Mesenteric fat pad (tissue), 1 donor: ENCODE measurements around the gene PARP1. TPM values are rescaled to one million over a fixed set of nuclear protein-coding genes. Genes with fewer than 3 reads are reported as not detected.
A peak's percentile ranks its signal among the peaks of the same experiment; 100 is the strongest.

ENCODE experiments used
- DNase-seq: peaks from one replicate; pipeline ENCODE4 v3.0.0-alpha.2; 2020; ENCODE audit warnings: low spot score
- total RNA-seq: library from RNA; stranded (reverse); fragmentation: NEBNext Ultra II Directional; extraction: Animal tissue kit (Norgen Biotek cat#: 25700); gene quantifications from one replicate; pipeline ENCODE4 v1.2.1, GENCODE V29; 2021
- donor health status: DM: yes; HTN: yes; CAD: no.

Gene PARP1
- total RNA-seq, 1 donor from 2014 or later: 52.9 TPM

- peak; percentile 68 for DNase-seq
These were observed 642 bp upstream of the PARP1 start for GRCh38 chr1:226408285-226409184.

GRCh38 chr1:226407199-226407496 is 745 bp downstream of the PARP1 start:
- no peak for DNase-seq

GRCh38 chr1:226406401-226406881 is 1.5 kb downstream of the PARP1 start:
- no peak for DNase-seq

GRCh38 chr1:226405411-226405988 is 2.4 kb downstream of the PARP1 start:
- peak; percentile 55 for DNase-seq

- no peak for DNase-seq
These were observed 3.0 kb downstream of the PARP1 start for GRCh38 chr1:226404904-226405222.

DNA sequence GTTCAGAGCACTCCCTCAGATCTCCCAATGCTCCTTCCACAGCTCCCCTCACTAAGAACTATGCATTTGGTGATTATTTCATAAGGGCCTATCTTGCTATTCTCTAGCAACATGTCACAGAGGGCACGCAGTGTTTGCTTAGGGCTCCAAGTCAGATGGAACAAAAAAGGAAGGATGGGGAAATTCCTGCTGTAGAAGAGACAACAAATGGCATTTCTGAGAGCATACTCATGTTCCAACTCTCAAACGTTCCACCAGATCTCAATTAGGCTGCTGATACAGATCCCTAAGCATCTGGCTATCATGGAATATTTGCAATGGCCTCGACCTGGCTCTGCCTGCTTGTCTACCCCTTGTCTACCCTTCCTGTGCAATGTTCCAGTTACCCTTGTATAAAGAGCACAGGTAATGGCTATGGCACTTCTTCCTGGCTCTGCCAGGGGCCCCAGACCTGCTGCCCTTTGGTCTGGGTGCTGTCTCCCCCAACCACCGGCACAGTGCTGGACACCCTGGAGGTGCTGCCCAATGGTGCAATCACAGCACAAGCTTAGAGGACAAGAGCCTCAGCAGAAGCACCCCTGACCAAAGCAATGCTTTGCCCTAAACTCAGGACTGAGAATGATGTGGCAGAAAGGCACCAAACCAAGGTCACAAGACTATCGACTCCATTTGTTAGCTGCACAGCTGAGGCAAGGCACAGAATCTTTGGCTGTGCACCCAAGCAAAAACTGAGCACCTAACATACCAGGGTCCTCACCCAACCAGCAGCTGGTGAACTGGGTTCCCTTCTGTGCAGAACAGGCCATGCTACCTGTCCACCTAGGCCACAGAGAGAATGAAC is 3.6 kb downstream of the PARP1 start:
- DNase-seq: no peak

GRCh38 chr1:226403201-226404034 is 4.5 kb downstream of the PARP1 start:
- no peak for DNase-seq

DNA sequence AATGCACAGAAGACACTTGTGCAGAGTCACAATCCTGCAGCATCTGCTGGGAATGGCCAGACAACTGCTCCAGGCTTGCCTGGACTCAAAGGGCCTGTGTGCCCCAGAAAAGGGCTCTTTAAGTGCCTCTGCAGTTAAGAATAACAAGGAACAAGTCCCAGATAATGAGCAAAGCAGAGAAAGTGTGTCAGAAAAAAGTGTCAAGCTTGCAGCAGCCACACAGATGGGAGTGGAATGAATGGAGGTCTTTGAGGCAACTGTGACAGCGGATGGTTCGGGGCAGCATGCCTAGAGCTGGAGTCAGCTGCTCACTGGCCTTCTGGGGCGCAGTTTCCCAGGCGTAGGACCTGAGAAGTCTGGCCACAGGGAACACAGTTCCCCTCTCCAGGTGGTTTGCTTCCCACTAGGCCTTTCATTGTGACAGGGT is 5.1 kb downstream of the PARP1 start:
- no peak for DNase-seq

- no peak for DNase-seq
These were observed 6.3 kb downstream of the PARP1 start for GRCh38 chr1:226401355-226402303.

- DNase-seq: no peak
These were observed 7.2 kb downstream of the PARP1 start for GRCh38 chr1:226400519-226401354.

- DNase-seq: no peak
These were observed 9.8 kb downstream of the PARP1 start for GRCh38 chr1:226397955-226398636.

DNA sequence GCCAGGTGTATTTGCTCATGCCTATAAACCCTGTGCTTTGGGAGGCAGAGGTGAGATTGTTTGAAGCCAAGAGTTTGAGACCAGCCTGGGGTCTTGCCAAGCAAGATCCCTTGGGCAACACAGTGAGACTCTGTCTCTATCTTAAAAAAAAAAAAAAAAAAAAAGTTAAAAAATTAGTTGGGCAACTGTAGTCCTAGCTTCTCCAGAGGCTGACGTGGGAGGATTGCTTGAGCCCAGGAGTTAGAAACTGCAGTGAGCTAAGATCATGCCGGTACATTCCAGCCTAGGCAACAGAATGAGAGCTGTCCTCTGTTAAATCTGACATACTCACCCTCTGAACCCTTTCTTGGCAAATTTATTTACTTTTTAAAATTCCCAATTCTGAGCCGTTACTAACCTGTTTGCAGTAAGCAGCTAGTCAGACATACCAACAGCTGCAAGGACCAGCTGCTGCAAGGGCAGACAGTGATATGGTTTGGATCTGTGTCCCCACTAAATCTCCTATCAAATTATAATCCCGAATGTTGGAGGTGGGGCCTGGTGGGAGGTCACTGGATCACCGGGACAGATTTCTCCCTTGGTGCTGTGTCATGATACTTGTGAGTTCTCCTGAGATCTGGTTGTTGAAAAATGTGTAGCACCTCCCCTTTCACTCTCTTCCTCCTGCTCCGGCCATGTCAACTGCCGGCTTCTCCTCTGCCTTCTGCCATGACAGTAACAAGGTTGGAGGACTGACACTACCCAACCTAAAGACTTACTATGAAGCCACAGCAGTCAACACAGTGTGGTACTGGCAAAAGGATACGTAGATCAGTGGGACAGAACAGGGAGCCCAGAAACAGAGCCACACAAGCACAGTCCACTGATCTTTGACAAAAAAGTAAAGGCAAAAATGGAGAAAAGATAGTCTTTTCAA is 10.6 kb downstream of the PARP1 start:
- no peak for DNase-seq

DNA sequence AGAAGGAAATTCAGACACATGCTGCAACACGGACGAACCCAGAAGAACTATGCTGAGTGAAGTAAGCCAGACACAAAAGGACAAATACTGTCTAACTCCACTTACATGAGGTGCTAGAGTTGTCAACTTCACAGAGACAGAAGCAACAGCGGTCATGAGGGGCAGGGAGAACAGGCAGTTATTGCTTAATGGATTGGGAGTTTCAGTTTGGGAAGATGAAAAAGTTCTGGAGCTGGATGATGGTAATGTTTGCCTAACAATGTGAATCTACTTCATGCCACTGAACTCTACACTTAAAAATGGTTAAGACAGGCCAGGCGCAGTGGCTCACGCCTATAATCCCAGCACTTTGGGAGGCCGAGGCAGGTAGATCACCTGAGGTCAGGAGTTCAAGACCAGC is 12.1 kb downstream of the PARP1 start:
- no peak for DNase-seq

GRCh38 chr1:226394462-226394861 is 13.4 kb downstream of the PARP1 start:
- no peak for DNase-seq

DNA sequence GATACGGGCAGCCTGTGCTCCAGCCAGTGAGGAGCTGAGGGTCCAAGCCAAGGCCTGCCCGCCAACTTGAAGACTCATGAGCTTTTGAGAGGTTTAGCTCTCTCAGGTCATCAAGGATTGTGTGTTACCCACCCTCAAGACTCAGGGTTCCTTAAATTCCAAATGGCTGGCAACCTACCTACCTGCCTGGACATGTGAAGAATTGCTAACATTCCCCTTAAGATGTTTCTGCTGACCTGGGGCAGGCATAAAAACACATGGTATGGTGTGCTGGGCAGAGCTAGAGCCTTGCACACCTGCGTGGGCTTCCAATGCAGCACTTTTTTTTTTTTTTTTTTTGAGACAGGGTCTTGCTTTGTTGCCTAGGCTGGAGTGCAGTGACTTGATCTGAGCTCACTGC is 17.2 kb downstream of the PARP1 start:
- DNase-seq: no peak

DNA sequence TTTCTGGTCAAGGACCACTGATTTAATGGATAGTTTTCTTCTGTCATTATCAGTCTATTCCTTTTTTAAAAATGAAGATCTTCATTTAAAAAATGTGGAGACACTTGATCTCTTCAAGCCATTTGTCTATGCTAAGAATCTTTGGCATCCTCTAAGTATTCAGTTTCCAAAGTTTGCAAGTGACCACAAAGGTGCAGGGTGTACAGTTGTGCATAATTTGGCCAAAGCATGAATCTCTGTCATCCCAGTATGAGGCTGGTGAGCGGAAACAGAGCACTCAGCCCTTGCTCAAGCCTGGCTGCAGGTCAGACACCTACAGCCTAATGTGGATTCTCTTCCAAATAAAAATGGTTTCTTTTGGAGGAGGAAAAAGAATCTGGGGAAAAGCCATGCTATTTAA is 19.8 kb downstream of the PARP1 start:
- no peak for DNase-seq

- DNase-seq: peak; percentile 64
These were observed 23.2 kb downstream of the PARP1 start for GRCh38 chr1:226384717-226385116.
